Measurements from ENCODE around the gene NR6A1. TPM values are rescaled to one million over a fixed set of nuclear protein-coding genes. Genes with fewer than 3 reads are reported as not detected.

Gene NR6A1
- polyA plus RNA-seq, 1 experiment, result 0.10 TPM

DNA sequence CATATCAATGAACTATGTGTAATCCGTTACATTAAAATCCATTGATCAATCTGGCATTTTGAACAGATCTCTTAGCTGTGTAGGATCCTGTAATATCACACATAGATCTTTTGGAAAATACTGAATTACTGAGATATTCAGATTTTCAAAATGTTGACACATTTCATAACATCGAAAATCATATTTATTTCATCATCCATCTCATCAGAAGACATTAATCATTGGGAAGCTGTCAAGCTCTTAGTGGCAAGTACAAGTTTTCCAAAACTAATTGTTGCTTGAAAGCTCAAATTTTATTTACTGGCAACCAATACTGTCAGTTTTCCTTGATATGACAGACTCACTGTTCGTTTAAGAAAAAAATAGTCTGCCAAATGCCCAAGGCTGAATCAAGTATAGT is 8.5 kb downstream of the NR6A1 start:
- H3K4me3 ChIP-seq (ENCODE audit: low read depth, low read length), result no peak overlapping the region
- H3K9me3 ChIP-seq (ENCODE audit: control insufficient read depth, insufficient read depth, low read length), result no peaks in the 10 kb centered on the region
- DNase-seq (ENCODE audit: low read depth, low spot score), result no peak
- ChIA-PET POLR2A (no interaction called here), CTCF (interaction anchor here (0.8 to 4.4 kb wide), 5 partner anchors 51 to 145 kb away, joined by 3 to 32 read pairs (median 5); partner anchors contain the start of genes ARPC5L and RPL35)
- H3K27me3 ChIP-seq (ENCODE audit: control insufficient read depth, insufficient read depth, low read length), result peaks cover 72% of the 10 kb centered on the region
- TF ChIP-seq, protein P1, sequence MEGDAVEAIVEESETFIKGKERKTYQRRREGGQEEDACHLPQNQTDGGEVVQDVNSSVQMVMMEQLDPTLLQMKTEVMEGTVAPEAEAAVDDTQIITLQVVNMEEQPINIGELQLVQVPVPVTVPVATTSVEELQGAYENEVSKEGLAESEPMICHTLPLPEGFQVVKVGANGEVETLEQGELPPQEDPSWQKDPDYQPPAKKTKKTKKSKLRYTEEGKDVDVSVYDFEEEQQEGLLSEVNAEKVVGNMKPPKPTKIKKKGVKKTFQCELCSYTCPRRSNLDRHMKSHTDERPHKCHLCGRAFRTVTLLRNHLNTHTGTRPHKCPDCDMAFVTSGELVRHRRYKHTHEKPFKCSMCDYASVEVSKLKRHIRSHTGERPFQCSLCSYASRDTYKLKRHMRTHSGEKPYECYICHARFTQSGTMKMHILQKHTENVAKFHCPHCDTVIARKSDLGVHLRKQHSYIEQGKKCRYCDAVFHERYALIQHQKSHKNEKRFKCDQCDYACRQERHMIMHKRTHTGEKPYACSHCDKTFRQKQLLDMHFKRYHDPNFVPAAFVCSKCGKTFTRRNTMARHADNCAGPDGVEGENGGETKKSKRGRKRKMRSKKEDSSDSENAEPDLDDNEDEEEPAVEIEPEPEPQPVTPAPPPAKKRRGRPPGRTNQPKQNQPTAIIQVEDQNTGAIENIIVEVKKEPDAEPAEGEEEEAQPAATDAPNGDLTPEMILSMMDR (IDR thresholded peaks at IDR 0.05; ENCODE audit: low read depth, low read length), result no peak
- H3K27ac ChIP-seq (ENCODE audit: low read depth, low read length), result no peak overlapping the region

- Histone ChIP-seq H3K4me3 (ENCODE audit: low read depth, low read length) (no peak overlapping the region), H3K27ac (ENCODE audit: low read depth, low read length) (no peak overlapping the region), H3K9me3 (ENCODE audit: control insufficient read depth, insufficient read depth, low read length) (no peaks in the 10 kb centered on the region), H3K27me3 (ENCODE audit: control insufficient read depth, insufficient read depth, low read length) (peaks cover 73% of the 10 kb centered on the region)
- ChIA-PET CTCF (interaction anchor here (1.2 to 1.7 kb wide), 5 partner anchors 10 to 342 kb away, joined by 3 to 7 read pairs (median 3); partner anchors contain the start of gene NR6A1), POLR2A (no interaction called here)
- DNase-seq (ENCODE audit: low read depth, low spot score), result no peak
- TF ChIP-seq, protein P1 (IDR thresholded peaks at IDR 0.05; ENCODE audit: low read depth, low read length), result no peak
These were observed 9.4 kb downstream of the NR6A1 start for GRCh38 chr9:124761710-124762109.

DNA sequence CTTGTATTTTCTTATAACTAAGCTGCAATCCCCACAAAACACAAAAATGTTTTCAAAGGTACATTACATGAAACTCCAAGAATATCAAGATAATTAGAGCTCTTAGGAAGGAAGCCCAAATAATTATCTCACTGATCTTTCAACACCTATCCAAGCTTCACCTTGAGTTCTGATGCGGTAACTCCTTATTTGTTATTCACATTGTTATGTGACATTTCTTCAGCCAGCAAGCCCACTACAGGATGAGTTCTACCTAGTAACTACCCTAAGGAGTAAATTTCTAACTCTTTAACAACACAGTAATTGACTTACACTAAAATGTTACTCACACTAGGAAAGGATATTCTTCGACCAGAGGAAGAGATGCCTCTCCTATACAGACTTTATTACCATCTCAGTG is 9.9 kb downstream of the NR6A1 start:
- ChIA-PET POLR2A (no interaction called here), CTCF (interaction anchor here (1.0 to 1.7 kb wide), 5 partner anchors 10 to 342 kb away, joined by 3 to 7 read pairs (median 3); partner anchors contain the start of gene NR6A1)
- Histone ChIP-seq H3K27me3 (ENCODE audit: control insufficient read depth, insufficient read depth, low read length) (peaks cover 69% of the 10 kb centered on the region), H3K9me3 (ENCODE audit: control insufficient read depth, insufficient read depth, low read length) (no peaks in the 10 kb centered on the region), H3K4me3 (ENCODE audit: low read depth, low read length) (no peak overlapping the region), H3K27ac (ENCODE audit: low read depth, low read length) (no peak overlapping the region)
- no peak for DNase-seq (ENCODE audit: low read depth, low spot score)
- TF ChIP-seq, protein P1 (IDR thresholded peaks at IDR 0.05; ENCODE audit: low read depth, low read length), result no peak

GRCh38 chr9:124760719-124761118 is 10.4 kb downstream of the NR6A1 start:
- Histone ChIP-seq H3K4me3 (ENCODE audit: low read depth, low read length) (no peak overlapping the region), H3K27ac (ENCODE audit: low read depth, low read length) (no peak overlapping the region), H3K9me3 (ENCODE audit: control insufficient read depth, insufficient read depth, low read length) (no peaks in the 10 kb centered on the region), H3K27me3 (ENCODE audit: control insufficient read depth, insufficient read depth, low read length) (peaks cover 64% of the 10 kb centered on the region)
- POLR2A ChIA-PET, result no interaction called here
- CTCF ChIA-PET, result interaction anchor here (1.0 to 1.7 kb wide), 5 partner anchors 11 to 341 kb away, joined by 3 to 7 read pairs (median 3); partner anchors contain the start of gene NR6A1
- DNase-seq (ENCODE audit: low read depth, low spot score), result no peak
- TF ChIP-seq, protein P1 (IDR thresholded peaks at IDR 0.05; ENCODE audit: low read depth, low read length), result no peak

DNA sequence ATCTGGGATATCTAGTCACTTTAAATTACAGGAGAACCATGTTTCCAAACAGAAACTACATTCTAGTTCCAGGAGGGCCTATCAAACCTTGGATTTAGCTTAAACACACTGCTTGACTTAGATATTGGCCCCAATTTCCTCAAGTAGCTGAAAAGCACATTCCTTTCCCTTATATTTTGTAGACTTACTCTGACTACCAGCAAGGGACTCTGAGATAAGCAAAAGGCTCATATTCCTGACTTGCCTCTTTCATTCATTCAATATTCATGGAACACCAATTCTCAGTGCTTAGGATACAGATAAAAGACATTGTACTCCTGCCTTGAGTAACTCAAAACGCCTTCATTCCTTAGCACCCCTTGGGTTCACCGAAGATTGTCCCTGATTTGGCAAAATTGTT is 11.8 kb downstream of the NR6A1 start:
- Histone ChIP-seq H3K9me3 (ENCODE audit: control insufficient read depth, insufficient read depth, low read length) (no peaks in the 10 kb centered on the region), H3K4me3 (ENCODE audit: low read depth, low read length) (no peak overlapping the region), H3K27me3 (ENCODE audit: control insufficient read depth, insufficient read depth, low read length) (peaks cover 51% of the 10 kb centered on the region), H3K27ac (ENCODE audit: low read depth, low read length) (no peak overlapping the region)
- DNase-seq (ENCODE audit: low read depth, low spot score), result no peak
- ChIA-PET POLR2A (no interaction called here), CTCF (interaction anchor here (0.6 to 11.3 kb wide), 3 partner anchors 12 to 227 kb away, joined by 3 to 80 read pairs (median 4); partner anchors contain the start of gene NR6A1)
- TF ChIP-seq, protein P1 (IDR thresholded peaks at IDR 0.05; ENCODE audit: low read depth, low read length), result no peak
